Activated naive CD4-positive, alpha-beta T cell treated with anti-CD3 and anti-CD28 coated beads for 36 hours (primary cell): ENCODE data around the gene MAP6D1. TPM values are rescaled to one million over a fixed set of nuclear protein-coding genes. Genes with fewer than 3 reads are reported as not detected.

ENCODE experiments used
- CTCF ChIA-PET: fragments of 350-600 bp; sonication (Branson Sonifier 250); formaldehyde crosslinking; loops from one replicate; lab custom pipeline; 2021; ENCODE audit warnings: antibody characterized with exemption; lab: Charles Lee
- DNase-seq: peaks from one replicate; pipeline ENCODE4 v3.0.0-alpha.2; 2020
- H3K27ac Mint-ChIP-seq: one replicate; pipeline ENCODE4 v1.8.0; 2021; ENCODE audit warnings: mild to moderate bottlenecking, mixed read lengths
- H3K27me3 Mint-ChIP-seq: one replicate; pipeline ENCODE4 v1.8.0; 2021; ENCODE audit warnings: low read depth, mixed read lengths
- H3K36me3 Mint-ChIP-seq: one replicate; pipeline ENCODE4 v1.8.0; 2021; ENCODE audit warnings: low read depth, mixed read lengths
- H3K4me1 Mint-ChIP-seq: one replicate; pipeline ENCODE4 v1.8.0; 2021; ENCODE audit warnings: low read depth, mixed read lengths
- H3K4me3 Mint-ChIP-seq: one replicate; pipeline ENCODE4 v1.8.0; 2021; ENCODE audit warnings: mild to moderate bottlenecking, moderate library complexity, mixed read lengths
- H3K9me3 Mint-ChIP-seq: one replicate; pipeline ENCODE4 v1.8.0; 2021; ENCODE audit warnings: mixed read lengths
- intact Hi-C: fragments of 100-400 bp; cut with micrococcal nuclease; formaldehyde crosslinking; loops from one replicate; pipeline ENCODE4 v1.15.1; 2023
- total RNA-seq, 2 experiments: library from RNA; stranded (reverse); gene quantifications; one replicate each; pipeline ENCODE4 v1.2.3, GENCODE V29; 2021

Gene MAP6D1
- total RNA-seq, 2 experiments from 2014 or later: 1.1 to 1.4 TPM

- Mint-ChIP-seq H3K36me3 (peaks cover 8% of the 10 kb centered on the region), H3K9me3 (no peaks in the 10 kb centered on the region), H3K4me3 (no peak overlapping the region), H3K27me3 (no peaks in the 10 kb centered on the region), H3K27ac (no peak overlapping the region), H3K4me1 (peaks cover 8% of the 10 kb centered on the region)
- intact Hi-C loops: no loop called here
- CTCF ChIA-PET: no interaction called here
- no peak for DNase-seq
Observed at GRCh38 chr3:183818706-183819624, 6.4 kb downstream of the MAP6D1 start.

DNA sequence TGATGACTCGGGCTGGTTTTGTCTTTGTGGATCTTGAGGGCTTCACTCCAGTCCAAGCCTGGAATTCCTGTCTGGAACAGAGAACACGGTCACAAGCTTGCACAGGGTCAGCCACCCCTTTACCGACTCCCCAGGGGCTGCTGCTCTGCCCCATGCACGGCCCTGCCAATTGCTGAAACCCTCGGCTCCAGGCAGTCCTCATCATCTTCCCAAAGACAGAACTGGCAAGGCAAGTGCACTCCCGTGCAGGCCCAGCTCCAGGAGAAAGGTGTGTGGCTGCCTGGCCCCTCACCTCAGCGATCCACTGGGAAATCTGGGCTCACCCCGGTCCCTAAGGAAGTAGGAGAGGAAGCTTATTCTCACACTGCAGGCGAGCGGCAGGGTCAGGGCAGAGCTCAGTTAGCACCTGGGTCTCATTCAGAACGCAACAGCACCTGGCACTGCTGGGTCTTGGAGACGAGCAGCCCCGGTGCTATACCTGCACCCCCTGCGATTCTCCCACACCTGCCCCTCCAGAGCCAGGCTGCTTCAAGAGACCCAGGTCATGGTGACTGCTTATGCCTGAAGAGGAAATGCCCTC lies 7.2 kb downstream of the MAP6D1 start:
- no peak for DNase-seq
- intact Hi-C loops: no loop called here
- H3K4me3 Mint-ChIP-seq: no peak overlapping the region
- CTCF ChIA-PET: no interaction called here
- H3K36me3 Mint-ChIP-seq: peaks cover 8% of the 10 kb centered on the region
- no peak overlapping the region for H3K27ac Mint-ChIP-seq
- H3K4me1 Mint-ChIP-seq: peaks cover 4% of the 10 kb centered on the region
- H3K27me3 Mint-ChIP-seq: no peaks in the 10 kb centered on the region
- H3K9me3 Mint-ChIP-seq: no peaks in the 10 kb centered on the region

DNA sequence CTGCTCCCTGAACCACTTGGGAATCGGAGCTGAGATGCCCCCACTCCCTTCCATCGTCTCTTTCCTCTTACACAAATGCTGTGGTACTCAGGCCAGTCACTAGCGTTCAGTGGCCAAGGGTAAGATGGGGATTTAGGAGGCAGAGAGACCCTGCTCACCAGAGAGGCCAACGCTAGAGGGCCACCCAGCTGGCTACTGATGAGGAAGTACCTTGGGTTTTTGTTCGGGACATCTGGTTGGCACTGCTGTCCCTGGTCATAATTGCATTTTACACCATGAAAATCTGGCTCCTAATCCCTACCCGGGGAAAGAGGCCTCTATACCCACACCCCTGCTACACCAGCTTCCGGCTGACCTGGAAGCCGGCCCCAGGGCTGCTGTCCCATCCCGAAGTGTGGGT lies 7.7 kb downstream of the MAP6D1 start:
- CTCF ChIA-PET: no interaction called here
- no peak for DNase-seq
- no peak overlapping the region for H3K27ac Mint-ChIP-seq
- H3K36me3 Mint-ChIP-seq: peaks cover 8% of the 10 kb centered on the region
- no peaks in the 10 kb centered on the region for H3K27me3 Mint-ChIP-seq
- H3K9me3 Mint-ChIP-seq: no peaks in the 10 kb centered on the region
- H3K4me3 Mint-ChIP-seq: no peak overlapping the region
- intact Hi-C loops: no loop called here
- H3K4me1 Mint-ChIP-seq: peaks cover 4% of the 10 kb centered on the region

GRCh38 chr3:183816681-183817510 lies 8.5 kb downstream of the MAP6D1 start:
- no peaks in the 10 kb centered on the region for H3K27me3 Mint-ChIP-seq
- H3K27ac Mint-ChIP-seq: no peak overlapping the region
- no peaks in the 10 kb centered on the region for H3K9me3 Mint-ChIP-seq
- H3K4me1 Mint-ChIP-seq: peaks cover 4% of the 10 kb centered on the region
- intact Hi-C loops: no loop called here
- H3K36me3 Mint-ChIP-seq: peaks cover 8% of the 10 kb centered on the region
- CTCF ChIA-PET: interaction anchor here (0.9 kb wide), 1 partner anchor 632 kb away, joined by 4 read pairs; no protein-coding TSS in a partner anchor
- H3K4me3 Mint-ChIP-seq: no peak overlapping the region
- DNase-seq: no peak

- Mint-ChIP-seq H3K4me1 (peaks cover 4% of the 10 kb centered on the region), H3K36me3 (peaks cover 12% of the 10 kb centered on the region), H3K27me3 (no peaks in the 10 kb centered on the region), H3K4me3 (no peak overlapping the region), H3K9me3 (no peaks in the 10 kb centered on the region), H3K27ac (no peak overlapping the region)
- no peak for DNase-seq
- CTCF ChIA-PET: interaction anchor here (0.5 to 1.1 kb wide), 4 partner anchors 10 to 631 kb away, joined by 3 to 4 read pairs (median 4); no protein-coding TSS in a partner anchor
- intact Hi-C loops: no loop called here
Observed at GRCh38 chr3:183815951-183816475, 9.4 kb downstream of the MAP6D1 start.

GRCh38 chr3:183815563-183815940 lies 9.8 kb downstream of the MAP6D1 start:
- Mint-ChIP-seq H3K36me3 (peaks cover 12% of the 10 kb centered on the region), H3K27ac (no peak overlapping the region), H3K27me3 (no peaks in the 10 kb centered on the region), H3K4me1 (peaks cover 4% of the 10 kb centered on the region), H3K4me3 (no peak overlapping the region), H3K9me3 (no peaks in the 10 kb centered on the region)
- CTCF ChIA-PET: interaction anchor here (0.5 to 1.1 kb wide), 5 partner anchors 11 to 631 kb away, joined by 3 to 4 read pairs (median 3); no protein-coding TSS in a partner anchor
- intact Hi-C loops: no loop called here
- no peak for DNase-seq

DNA sequence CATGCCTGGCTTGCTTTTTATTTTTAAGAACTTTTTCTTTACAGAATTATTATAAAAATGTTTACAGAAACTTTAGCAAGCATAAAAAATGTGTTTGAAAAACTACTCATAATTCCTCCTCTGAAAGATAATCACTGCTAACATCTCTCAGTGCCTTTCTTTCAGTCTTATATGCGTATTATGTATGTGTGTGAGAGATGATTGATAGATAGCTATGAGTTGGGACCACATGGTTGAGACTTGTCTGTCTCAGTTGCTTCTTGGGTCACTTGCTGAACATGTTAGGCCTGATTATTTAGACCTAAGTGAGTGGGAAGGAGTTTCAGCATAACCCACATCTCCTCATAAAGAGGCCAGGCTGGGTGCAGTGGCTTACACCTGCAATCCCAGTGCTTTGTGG lies 11.1 kb downstream of the MAP6D1 start:
- H3K9me3 Mint-ChIP-seq: no peaks in the 10 kb centered on the region
- H3K4me3 Mint-ChIP-seq: no peak overlapping the region
- H3K27ac Mint-ChIP-seq: no peak overlapping the region
- CTCF ChIA-PET: no interaction called here
- H3K36me3 Mint-ChIP-seq: peaks cover 16% of the 10 kb centered on the region
- peaks cover 4% of the 10 kb centered on the region for H3K4me1 Mint-ChIP-seq
- no peaks in the 10 kb centered on the region for H3K27me3 Mint-ChIP-seq
- no peak for DNase-seq
- intact Hi-C loops: no loop called here

- Mint-ChIP-seq H3K27ac (peak overlapping the region; percentile 60), H3K27me3 (no peaks in the 10 kb centered on the region), H3K9me3 (no peaks in the 10 kb centered on the region), H3K4me3 (no peak overlapping the region), H3K36me3 (peaks cover 25% of the 10 kb centered on the region), H3K4me1 (peaks cover 4% of the 10 kb centered on the region)
- intact Hi-C loops: no loop called here
- DNase-seq: no peak
- CTCF ChIA-PET: interaction anchor here (0.6 to 0.7 kb wide), 2 partner anchors 15 to 215 kb away, joined by 3 to 4 read pairs; no protein-coding TSS in a partner anchor
Observed at GRCh38 chr3:183812761-183813445, 12.5 kb downstream of the MAP6D1 start.

- peaks cover 4% of the 10 kb centered on the region for H3K4me1 Mint-ChIP-seq
- H3K27ac Mint-ChIP-seq: no peak overlapping the region
- intact Hi-C loops: no loop called here
- H3K4me3 Mint-ChIP-seq: no peak overlapping the region
- CTCF ChIA-PET: no interaction called here
- DNase-seq: no peak
- peaks cover 32% of the 10 kb centered on the region for H3K36me3 Mint-ChIP-seq
- no peaks in the 10 kb centered on the region for H3K9me3 Mint-ChIP-seq
- no peaks in the 10 kb centered on the region for H3K27me3 Mint-ChIP-seq
Observed at GRCh38 chr3:183811638-183812037, 13.7 kb downstream of the MAP6D1 start.

DNA sequence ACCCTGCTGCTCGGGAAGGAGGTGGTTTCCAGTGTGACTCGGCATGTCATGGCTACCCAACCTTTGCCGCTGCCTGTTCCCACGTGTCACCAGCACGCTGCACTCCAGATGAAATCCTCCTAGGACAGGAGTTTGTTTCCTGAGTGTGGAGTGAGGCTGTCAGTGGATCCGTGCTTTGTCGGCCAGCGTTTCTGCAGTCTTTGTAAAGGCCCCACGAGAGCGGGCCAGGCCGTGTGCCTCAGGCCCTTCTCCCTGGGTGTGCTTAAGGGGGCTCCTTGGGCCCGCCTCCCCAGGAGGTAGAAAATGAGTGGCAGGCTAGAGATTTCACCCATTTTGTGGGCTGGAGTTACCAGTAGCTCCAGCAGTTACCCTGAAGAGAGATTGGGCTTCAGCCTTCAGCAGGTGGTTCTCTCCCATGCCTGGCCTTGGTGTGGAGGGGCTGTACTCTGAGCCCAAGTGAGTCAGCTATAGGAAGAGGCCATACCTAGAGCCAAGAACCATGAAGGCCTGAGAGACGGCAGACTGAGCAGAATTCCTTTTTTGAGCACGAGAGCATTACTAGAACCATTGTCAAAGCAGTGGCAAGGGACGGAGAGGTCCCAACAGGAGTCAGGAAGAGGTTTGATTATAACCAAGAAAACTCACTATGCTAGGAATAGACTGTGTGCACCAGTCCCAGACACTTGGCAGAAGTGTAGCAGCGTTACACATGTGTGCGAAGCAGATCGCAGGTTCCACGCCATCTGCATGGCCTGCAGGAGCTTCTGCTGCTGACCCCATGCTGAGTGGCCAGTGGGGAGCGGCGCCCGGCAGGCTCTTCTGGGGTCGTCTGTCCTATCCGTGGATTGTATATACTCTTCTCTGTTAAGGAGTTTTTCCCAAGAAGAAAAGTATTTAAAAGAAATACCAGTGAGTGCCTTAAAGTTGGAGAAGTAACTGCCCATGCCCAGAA lies 14.5 kb downstream of the MAP6D1 start:
- CTCF ChIA-PET: no interaction called here
- Mint-ChIP-seq H3K27me3 (no peaks in the 10 kb centered on the region), H3K36me3 (peaks cover 28% of the 10 kb centered on the region), H3K9me3 (no peaks in the 10 kb centered on the region), H3K27ac (no peak overlapping the region), H3K4me3 (no peak overlapping the region), H3K4me1 (peaks cover 4% of the 10 kb centered on the region)
- DNase-seq: no peak
- intact Hi-C loops: no loop called here

GRCh38 chr3:183809270-183809669 lies 16.1 kb downstream of the MAP6D1 start:
- CTCF ChIA-PET: interaction anchor here (0.5 to 0.6 kb wide), 2 partner anchors 146 to 500 kb away, joined by 3 read pairs; no protein-coding TSS in a partner anchor

More at GRCh38 chr3:183809270-183809669, 16.1 kb downstream of the MAP6D1 start:
- no peaks in the 10 kb centered on the region for H3K27me3 Mint-ChIP-seq
- H3K4me1 Mint-ChIP-seq: no peaks in the 10 kb centered on the region
- peaks cover 30% of the 10 kb centered on the region for H3K36me3 Mint-ChIP-seq
- no peak overlapping the region for H3K27ac Mint-ChIP-seq
- no peaks in the 10 kb centered on the region for H3K9me3 Mint-ChIP-seq
- no peak for DNase-seq
- no peak overlapping the region for H3K4me3 Mint-ChIP-seq
- intact Hi-C loops: no loop called here
